ENCODE results near the gene VKORC1L1.
"Not testable (repeated sequence)": the region's sequence is repeated elsewhere in the genome, so short reads cannot be mapped to it uniquely, and the experiment has no call there.

VKORC1L1 gene

DNA sequence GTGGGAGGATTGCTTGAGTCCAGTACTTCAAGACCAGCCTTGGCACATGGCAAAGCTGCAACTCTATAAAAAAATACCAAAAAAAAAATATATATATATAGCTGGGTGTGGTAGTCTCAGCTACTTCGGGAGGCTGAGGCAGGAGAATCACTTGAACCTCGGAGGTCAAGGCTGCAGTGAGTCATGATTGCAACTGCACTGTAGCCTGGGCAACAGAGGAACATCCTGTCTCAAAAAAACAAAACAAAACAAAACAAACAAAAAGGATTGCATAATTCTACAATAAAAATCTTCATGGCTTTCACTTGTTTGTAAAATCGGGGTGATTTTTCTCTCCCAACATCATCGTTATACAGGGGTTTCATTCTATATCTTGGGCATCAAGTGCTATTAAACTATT lies 74.0 kb downstream of the VKORC1L1 start:
- DNase-seq, result no peak

DNA sequence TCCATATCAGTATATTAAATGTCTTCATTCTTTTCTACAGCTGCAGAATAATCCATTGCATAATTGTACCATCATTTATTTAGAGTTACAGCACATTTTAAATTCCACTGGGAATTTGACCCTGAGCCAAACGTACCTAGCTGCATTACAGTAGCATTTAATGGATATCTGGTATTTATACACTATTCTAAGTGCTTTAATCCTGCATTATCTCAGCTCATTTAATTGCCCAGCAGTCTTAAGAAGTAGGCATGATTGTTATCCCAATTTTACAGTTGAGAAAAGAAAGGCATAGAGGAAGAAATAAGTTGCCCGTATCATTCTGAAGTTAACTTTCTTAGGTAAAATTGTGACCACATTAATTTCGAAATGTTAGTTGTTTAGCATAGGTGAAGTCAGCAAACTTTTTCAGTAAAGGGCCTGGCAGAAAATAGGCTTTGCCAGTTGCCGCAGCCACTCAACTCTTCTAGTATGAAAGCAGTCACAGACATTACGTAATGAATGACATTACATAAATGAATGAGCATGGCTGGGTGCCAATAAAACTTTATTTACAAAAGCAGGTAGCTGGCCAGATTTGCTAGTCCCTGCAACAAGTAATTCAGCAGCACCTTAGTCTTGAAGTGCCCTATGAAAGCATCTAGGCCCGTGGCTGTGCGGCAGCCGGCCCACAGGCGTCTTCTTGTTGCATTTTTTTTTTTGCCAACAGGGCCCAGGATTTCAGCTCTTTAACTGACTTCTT lies 79.1 kb downstream of the VKORC1L1 start:
- DNase-seq, result no peak

GRCh38 chr7:65953001-65953720 lies 80.3 kb downstream of the VKORC1L1 start:
- no peak for DNase-seq

- no peak for DNase-seq
Measured at GRCh38 chr7:65953890-65954450, 81.1 kb downstream of the VKORC1L1 start.

- no peak for DNase-seq
Measured at GRCh38 chr7:65955718-65956117, 82.8 kb downstream of the VKORC1L1 start.

DNA sequence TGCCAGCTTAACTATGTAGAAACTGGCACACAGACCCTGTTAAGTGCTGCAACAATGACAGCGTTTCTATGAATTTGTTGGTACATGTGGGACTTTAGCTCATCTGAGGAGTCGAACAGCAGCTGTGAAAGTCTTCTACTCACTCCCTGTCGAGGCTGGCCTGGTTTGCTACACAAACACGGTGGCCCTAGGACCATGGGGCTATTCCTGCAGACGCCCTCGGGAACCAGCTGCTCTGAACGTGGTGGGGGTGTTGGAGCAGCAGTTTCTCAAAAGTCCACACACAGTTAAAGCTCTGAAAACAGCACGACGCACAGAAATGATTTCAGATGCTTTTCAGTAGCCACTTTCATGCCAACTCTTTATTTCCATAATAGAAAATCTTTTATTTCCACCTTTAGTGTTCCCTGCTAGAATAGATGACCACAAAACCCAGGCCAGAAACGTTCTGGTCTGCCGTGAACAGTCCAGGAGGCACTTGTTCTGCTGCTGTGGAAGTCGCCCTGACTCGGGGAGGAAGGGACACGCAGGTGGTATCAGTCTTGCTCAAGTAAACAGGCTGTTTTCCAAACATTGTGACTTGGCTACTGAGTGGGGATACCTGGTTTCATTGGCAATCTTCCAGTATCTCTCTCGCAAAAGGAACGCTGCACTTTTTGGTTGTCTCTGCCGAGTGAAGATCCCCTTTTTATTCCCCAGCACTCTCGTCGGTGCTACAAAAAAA lies 87.6 kb downstream of the VKORC1L1 start:
- no peak for DNase-seq

- no peak for DNase-seq
Measured at GRCh38 chr7:65962033-65962432, 89.2 kb downstream of the VKORC1L1 start.

- DNase-seq, result not testable (repeated sequence)
Measured at GRCh38 chr7:65964671-65965070, 91.8 kb downstream of the VKORC1L1 start.

GRCh38 chr7:65966146-65966545 lies 93.3 kb downstream of the VKORC1L1 start:
- DNase-seq, result no peak

DNA sequence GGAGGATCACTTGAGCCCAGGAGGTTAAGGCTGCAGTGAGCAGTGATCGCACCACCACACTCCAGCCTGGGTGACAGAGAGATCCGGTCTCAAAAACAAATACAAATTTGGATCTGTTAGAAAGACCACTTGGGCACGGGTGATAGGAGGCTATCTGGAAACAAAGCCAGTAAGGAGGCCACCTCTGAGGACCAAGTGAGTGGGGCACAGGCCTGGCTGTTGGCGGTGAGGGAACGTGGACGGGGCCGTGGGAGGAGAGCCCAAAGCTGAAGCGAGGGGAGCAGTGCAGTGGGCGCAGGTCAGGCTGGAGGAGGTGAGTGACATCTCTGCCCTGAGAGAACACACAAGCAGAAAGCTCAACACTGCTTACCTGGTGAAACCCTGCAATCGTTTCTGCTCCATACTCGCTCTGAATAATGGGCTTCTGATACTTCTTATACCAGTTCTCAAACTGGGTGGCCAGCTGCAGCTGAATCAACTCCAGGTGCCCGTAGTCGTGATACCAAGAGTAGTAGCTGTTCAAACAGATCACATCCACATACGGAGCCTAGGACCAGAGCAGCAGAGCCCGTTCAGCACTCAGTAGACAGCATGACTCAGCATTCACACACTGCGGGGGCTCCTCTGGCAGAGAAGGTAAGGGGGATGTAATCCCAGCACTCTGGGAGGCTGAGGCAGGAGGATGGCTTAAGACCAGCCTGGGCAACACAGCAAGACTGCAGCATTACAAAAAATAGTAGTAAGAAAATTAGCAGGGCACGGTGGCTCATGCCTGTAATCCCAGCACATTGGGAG lies 94.7 kb downstream of the VKORC1L1 start:
- no peak for DNase-seq

GRCh38 chr7:65968256-65969185 lies 95.6 kb downstream of the VKORC1L1 start:
- DNase-seq, result no peak

DNA sequence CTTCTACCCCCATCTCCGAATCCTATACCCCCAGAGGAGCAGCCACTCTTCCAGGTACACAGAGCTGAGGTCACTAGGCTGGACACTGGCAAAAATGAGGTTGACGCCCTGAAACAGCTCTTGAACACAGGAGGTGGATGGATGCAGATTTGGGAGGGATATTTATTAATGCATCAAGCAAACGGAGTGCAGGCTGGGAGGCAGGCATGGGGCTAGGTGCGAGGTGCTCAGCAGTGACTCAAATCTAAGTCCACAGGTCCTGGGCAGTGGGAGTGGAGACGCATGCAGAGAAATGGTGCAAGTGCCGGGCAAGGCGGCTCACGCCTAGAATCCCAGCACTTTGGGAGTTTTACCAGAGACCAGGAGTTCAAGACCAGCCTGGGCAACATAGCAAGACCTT lies 98.1 kb downstream of the VKORC1L1 start:
- no peak for DNase-seq

DNA sequence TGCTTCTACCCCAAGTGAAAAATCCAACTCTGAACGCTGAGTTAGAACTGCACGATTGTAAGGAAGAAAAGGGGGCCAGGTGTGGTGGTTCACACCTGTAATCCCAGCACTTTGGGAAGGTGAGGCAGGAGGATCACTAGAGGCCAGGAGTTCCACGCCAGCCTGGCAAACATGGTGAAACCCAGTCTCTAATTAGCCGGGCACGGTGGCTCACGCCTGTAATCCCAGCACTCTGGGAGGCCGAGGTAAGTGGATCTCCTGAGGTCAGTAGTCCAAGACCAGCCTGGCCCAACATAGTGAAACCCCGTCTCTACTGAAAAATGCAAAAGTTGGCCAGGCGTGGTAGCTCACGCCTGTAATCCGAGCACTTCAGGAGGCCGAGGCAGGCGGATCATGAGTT lies 100.1 kb downstream of the VKORC1L1 start:
- no peak for DNase-seq

GRCh38 chr7:65974191-65974801 lies 101.4 kb downstream of the VKORC1L1 start:
- no peak for DNase-seq

- DNase-seq, result no peak
Measured at GRCh38 chr7:65974876-65975275, 102.0 kb downstream of the VKORC1L1 start.

DNA sequence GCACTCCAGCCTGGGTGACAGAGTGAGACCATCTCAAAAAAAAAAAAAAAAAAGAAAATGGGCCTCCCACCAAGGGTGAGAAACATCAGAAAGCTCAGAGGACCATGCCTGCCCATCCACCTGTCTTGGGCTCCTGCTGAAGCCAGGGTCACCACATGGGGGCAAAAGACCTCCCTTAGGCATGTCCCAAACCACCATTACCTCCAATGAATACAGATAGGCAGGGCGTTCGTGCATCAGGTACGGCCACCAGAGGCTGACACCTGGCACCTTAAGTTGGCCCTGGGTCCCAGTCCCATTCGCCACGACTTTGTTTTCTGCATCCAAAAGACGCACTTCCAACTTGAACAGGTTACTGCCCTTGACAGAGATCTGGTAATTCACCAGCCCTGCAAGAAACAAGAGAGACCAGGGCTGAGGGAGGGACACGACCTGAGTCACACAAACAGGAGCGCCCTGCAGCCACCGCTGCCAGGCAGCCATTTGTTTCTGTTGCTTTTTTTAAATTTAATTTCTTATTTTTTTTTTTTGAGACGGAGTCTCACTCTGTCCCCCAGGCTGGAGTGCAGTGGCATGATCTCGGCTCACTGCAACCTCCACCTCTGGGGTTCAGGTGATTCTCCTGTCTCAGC lies 103.1 kb downstream of the VKORC1L1 start:
- no peak for DNase-seq

DNA sequence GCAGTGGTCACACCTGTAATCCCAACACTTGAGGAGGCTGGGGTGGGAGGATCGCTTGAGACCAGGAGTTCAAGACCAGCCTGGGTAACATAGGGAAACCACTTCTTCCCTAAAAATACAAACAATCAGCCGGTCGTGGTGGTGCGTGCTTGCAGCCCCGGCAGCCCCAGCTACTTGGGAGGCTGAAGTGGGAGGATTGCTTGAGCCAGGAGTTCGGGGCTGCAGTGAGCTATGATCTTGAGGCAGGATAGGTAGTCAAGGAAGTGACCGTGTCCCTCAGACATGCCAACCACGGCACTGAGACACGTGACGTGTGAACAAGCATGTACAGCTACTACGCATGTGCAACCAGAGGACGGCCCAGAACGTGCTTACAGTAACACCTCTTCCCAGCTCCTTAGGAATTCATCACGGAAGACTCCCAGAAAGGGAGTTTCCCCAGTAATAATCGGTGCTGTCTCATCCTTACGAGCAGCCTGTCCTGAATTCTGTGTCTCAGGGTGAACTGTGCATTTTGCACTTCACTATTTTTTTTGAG lies 103.9 kb downstream of the VKORC1L1 start:
- no peak for DNase-seq

DNA sequence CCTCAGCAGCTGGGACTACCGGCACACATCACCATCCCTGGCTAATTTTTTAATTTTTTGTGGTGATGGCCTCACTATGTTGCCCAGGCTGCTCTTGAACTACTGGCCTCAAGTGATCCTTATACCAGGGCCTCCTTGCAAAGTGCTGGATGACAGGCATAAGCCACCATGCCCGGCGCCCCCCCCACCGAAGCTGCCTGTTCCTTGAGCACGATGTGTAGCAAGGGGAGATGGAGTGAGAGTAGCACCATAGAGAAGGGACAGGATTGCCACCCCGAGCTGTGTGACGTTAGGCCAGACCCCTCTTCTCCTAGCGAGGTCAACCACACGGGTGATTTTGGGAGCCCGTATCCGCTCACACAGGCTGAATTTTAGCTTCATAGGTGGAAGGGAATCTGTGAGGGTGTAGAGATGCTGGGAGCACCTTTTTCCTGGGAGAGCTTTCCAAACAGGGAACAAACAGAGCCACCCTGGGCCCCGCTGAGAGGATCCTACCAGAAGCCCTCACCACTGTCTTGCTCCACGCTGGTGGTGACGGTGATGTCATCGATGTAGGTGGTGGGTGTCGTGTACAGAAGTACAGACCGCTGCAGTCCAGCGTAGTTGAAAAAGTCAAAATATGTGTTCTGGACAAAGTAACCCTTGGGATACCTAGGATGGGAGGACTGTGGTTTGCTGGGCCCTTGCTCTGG lies 106.2 kb downstream of the VKORC1L1 start:
- DNase-seq, result no peak

Data from KG1 (cell line).